ENCODE results near the gene PTPRN2. TPM values are rescaled to one million over a fixed set of nuclear protein-coding genes. Genes with fewer than 3 reads are reported as not detected.

PTPRN2 gene
- total RNA-seq, 1 donor: 0.09 TPM

- H3K4me3 ChIP-seq (ENCODE audit: low read depth, low read length): no peak overlapping the region
- TF ChIP-seq CTCF (IDR thresholded peaks at IDR 0.05; ENCODE audit: insufficient read depth, low read length): no peak
- DNase-seq (ENCODE audit: low read depth): no peak
Observed at GRCh38 chr7:157951300-157952049, 636.1 kb downstream of the PTPRN2 start.

- no peak overlapping the region for H3K4me3 ChIP-seq (ENCODE audit: low read depth, low read length)
- no peak for DNase-seq (ENCODE audit: low read depth)
- TF ChIP-seq CTCF (IDR thresholded peaks at IDR 0.05; ENCODE audit: insufficient read depth, low read length): no peak
Observed at GRCh38 chr7:157949711-157950110, 637.9 kb downstream of the PTPRN2 start.

- no peak for TF ChIP-seq CTCF (IDR thresholded peaks at IDR 0.05; ENCODE audit: insufficient read depth, low read length)
- no peak overlapping the region for H3K4me3 ChIP-seq (ENCODE audit: low read depth, low read length)
- DNase-seq (ENCODE audit: low read depth): no peak
Observed at GRCh38 chr7:157947504-157947903, 640.1 kb downstream of the PTPRN2 start.

- DNase-seq (ENCODE audit: low read depth): no peak
- no peak overlapping the region for H3K4me3 ChIP-seq (ENCODE audit: low read depth, low read length)
- TF ChIP-seq CTCF (IDR thresholded peaks at IDR 0.05; ENCODE audit: insufficient read depth, low read length): no peak
Observed at GRCh38 chr7:157946398-157947060, 641.1 kb downstream of the PTPRN2 start.

- no peak for DNase-seq (ENCODE audit: low read depth)
- no peak overlapping the region for H3K4me3 ChIP-seq (ENCODE audit: low read depth, low read length)
- TF ChIP-seq CTCF (IDR thresholded peaks at IDR 0.05; ENCODE audit: insufficient read depth, low read length): no peak
Observed at GRCh38 chr7:157945401-157945800, 642.2 kb downstream of the PTPRN2 start.

GRCh38 chr7:157944734-157945291, 642.8 kb downstream of the PTPRN2 start:
- no peak for TF ChIP-seq CTCF (IDR thresholded peaks at IDR 0.05; ENCODE audit: insufficient read depth, low read length)
- no peak overlapping the region for H3K4me3 ChIP-seq (ENCODE audit: low read depth, low read length)
- no peak for DNase-seq (ENCODE audit: low read depth)

Measured in fibroblast of the aortic adventitia (primary cell).